HG02852 (cell line): ENCODE measurements around the gene CEP192.
"Not testable (repeated sequence)": the region's sequence is repeated elsewhere in the genome, so short reads cannot be mapped to it uniquely, and the experiment has no call there.

Experiments
- ATAC-seq: cut with Tn5 transposase; IDR thresholded peaks from one replicate; pipeline ENCODE4 v1.9.1; 2021; ENCODE audit warnings: mild to moderate bottlenecking, moderate library complexity; ENCODE audit not compliant: unreplicated experiment

Gene CEP192

GRCh38 chr18:12990967-12991820 is at the start of gene CEP192:
Gene CEP192, plus strand, starts transcription at chr18:12991362. Its CDS starts 8,063 bp downstream, at chr18:12999425.
- ATAC-seq: peak; percentile 89

GRCh38 chr18:12943215-12943614 is 47.9 kb upstream of the CEP192 start:
- ATAC-seq: no peak

GRCh38 chr18:12944709-12945108 is 46.5 kb upstream of the CEP192 start:
- ATAC-seq: no peak

GRCh38 chr18:12946549-12947284 is 44.4 kb upstream of the CEP192 start:
- ATAC-seq: no peak

GRCh38 chr18:12947285-12948049 is 43.7 kb upstream of the CEP192 start, which contains the start of gene SEH1L:
Gene SEH1L, plus strand, starts transcription at chr18:12948011. Its CDS starts 111 bp downstream, at chr18:12948122.
- peak; percentile 79 for ATAC-seq

- ATAC-seq: peak; percentile 67
These were observed 42.9 kb upstream of the CEP192 start for GRCh38 chr18:12948050-12948804.

- no peak for ATAC-seq
These were observed 32.7 kb upstream of the CEP192 start for GRCh38 chr18:12958478-12958877.

- ATAC-seq: no peak
These were observed 30.8 kb upstream of the CEP192 start for GRCh38 chr18:12960395-12960794.

GRCh38 chr18:12960853-12961397 is 30.2 kb upstream of the CEP192 start:
- no peak for ATAC-seq

GRCh38 chr18:12963069-12963468 is 28.1 kb upstream of the CEP192 start:
- ATAC-seq: no peak

GRCh38 chr18:12968115-12968514 is 23.0 kb upstream of the CEP192 start:
- no peak for ATAC-seq

- ATAC-seq: no peak
These were observed 22.5 kb upstream of the CEP192 start for GRCh38 chr18:12968619-12969018.

GRCh38 chr18:12973562-12974213 is 17.5 kb upstream of the CEP192 start:
- ATAC-seq: no peak

- ATAC-seq: no peak
These were observed 15.7 kb upstream of the CEP192 start for GRCh38 chr18:12975488-12975887.

- ATAC-seq: no peak
These were observed 14.9 kb upstream of the CEP192 start for GRCh38 chr18:12976305-12976704.

- ATAC-seq: not testable (repeated sequence)
These were observed 11.1 kb upstream of the CEP192 start for GRCh38 chr18:12980065-12980464.

GRCh38 chr18:12989397-12990122 is 1.6 kb upstream of the CEP192 start:
- no peak for ATAC-seq

- no peak for ATAC-seq
These were observed 1.1 kb upstream of the CEP192 start for GRCh38 chr18:12990123-12990475.

- no peak for ATAC-seq
These were observed 558 bp upstream of the CEP192 start for GRCh38 chr18:12990641-12990966.
